Measurements from ENCODE around the gene TEX19.
"Not testable (repeated sequence)": the region's sequence is repeated elsewhere in the genome, so short reads cannot be mapped to it uniquely, and the experiment has no call there.

TEX19 gene

DNA sequence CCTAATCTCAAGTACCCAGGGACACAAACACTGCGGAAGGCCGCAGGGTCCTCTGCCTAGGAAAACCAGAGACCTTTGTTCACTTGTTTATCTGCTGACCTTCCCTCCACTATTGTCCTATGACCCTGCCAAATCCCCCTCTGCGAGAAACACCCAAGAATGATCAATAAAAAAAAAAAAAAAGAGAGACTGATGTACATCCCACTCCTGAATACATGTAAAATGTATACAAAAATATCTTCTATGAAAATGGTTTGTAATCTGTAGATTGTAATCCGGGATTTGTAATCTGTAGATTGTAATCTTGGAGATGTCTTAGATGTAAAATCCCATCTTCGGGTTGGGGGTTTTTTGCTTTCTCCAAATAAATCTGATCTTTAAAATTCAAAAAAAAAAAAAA, 18.2 kb downstream of the TEX19 start:
- DNase-seq (ENCODE audit: low read depth), result not testable (repeated sequence)

- no peak for DNase-seq (ENCODE audit: low read depth)
Observed at GRCh38 chr17:82377924-82378740, 19.1 kb downstream of the TEX19 start.

DNA sequence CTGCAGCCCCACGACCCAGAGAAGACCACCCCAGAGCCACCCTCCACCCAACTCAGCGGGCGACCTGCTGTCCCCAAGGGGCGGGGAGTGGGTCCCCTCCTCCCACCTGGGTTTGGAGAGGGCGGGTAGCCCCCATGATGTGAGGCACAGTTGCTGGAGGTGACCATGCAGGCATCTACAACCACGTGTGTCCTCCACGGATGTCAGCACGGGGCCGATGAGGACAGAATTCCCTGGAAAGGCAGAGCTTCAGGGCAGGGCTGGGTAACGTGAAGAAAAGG, 19.6 kb downstream of the TEX19 start:
- no peak for DNase-seq (ENCODE audit: low read depth)

- no peak for DNase-seq (ENCODE audit: low read depth)
Observed at GRCh38 chr17:82380860-82381702, 22.0 kb downstream of the TEX19 start.

DNA sequence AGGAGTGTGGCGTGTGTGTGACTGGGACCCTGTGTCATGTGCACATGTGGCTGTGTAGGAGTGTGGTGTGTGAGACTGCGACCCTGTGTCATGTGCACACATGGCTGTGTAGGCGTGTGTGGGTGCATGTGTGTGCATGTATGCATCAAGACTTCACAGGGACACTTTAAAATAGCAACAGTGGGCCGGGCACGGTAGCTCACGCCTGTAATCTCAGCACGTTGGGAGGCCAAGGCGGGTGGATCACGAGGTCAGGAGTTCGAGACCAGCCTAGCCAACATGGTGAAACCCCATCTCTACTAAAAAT, 22.6 kb downstream of the TEX19 start:
- DNase-seq (ENCODE audit: low read depth), result not testable (repeated sequence)

DNA sequence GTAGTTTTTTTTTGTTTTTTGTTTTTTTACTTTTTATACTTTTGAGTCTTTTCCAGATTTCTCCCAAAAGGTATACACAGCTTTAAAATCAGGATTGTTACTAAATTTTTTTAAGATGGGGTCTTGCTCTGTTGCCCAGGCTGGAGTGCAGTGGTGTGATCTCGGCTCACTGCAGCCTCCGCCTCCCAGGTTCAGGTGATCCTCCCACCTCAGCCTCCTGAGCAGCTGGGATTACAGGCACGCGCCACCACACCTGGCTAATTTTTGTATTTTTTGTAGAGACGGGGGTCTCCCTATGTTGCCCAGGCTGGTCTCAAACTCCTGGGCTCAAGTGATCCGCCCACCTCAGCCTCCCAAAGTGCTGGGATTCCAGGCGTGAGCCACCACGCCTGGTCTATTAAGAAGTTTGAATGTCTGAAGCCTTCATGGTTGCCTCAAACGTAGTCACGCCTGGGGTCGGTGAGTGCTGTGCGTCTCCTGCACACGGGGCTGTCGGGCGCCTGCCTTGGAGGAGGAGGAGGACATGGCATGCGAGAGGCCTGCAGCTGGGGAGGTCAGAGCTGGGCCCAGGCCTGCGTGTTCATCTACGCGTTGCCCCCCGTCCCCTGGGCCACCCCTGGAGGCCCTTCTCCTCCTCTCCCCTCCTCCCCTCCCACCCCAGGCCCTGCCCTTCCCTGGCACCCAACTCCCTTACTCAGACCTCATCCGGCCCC, 23.3 kb downstream of the TEX19 start:
- DNase-seq (ENCODE audit: low read depth), result not testable (repeated sequence)

DNA sequence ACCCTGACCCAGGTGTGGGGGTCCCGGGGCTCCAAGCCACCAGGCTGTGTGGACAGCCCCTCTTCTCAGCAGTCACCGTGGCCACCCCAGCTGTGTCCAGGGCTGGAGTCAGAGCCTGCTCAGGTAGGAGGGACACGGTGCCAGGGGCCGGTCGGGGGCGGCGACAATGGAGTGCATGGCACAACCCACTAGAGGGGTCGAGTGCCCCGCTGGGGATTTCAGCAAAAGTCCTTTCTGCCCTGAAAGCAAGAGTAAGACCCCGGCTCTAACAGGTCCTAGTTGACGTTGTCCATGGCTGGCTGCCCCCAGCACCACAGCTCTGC, 23.8 kb downstream of the TEX19 start:
- DNase-seq (ENCODE audit: low read depth), result no peak

DNA sequence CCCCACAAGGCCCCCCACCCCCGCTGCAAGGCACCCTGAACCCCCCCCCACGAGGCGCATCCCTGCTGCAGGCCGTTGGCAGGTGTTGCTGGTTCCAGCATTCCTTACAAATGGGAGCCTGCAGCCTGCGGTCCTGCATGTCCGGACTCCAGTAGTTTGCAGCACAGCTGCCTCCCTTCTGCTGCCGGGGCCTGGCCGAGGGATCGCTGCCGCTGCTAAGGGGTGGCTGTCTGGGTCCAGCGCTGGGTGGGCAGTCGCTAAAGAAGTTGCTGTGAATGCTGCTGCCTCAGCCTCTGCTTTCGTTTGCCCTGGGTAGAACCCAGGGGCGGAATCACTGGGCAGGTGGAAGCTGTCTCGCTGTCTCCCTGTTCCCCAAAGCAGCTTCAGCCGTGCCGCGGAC, 24.4 kb downstream of the TEX19 start:
- DNase-seq (ENCODE audit: low read depth), result no peak

GRCh38 chr17:82384051-82384729, 25.1 kb downstream of the TEX19 start:
- no peak for DNase-seq (ENCODE audit: low read depth)

- DNase-seq (ENCODE audit: low read depth), result no peak
Observed at GRCh38 chr17:82384730-82385481, 25.9 kb downstream of the TEX19 start.

GRCh38 chr17:82385559-82386254, 26.7 kb downstream of the TEX19 start:
- no peak for DNase-seq (ENCODE audit: low read depth)

DNA sequence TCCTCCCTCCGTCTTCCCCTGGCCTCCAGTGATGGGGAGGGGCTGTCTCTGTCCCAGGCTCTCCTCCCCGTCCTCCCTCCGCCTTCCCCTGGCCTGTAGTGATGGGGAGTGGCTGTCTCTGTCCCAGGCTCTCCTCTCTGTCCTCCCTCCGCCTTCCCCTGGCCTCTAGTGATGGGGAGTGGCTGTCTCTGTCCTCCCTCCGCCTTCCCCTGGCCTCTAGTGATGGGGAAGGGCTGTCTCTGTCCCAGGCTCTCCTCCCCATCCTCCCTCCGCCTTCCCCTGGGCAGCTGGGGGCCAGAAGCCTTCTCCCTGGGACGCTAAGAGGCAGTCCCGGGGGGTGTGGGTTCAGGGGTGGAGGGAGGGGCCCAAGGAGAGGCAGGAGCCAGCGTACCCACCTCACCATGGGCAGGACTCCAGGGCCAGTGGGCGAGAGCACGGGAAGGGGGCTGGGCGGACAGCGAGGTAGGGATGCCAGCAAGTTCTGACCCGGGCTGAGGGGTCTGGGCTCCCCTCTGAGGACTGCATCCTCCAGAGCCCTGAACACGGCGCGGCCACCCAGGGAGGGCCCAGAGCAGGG, 27.3 kb downstream of the TEX19 start:
- no peak for DNase-seq (ENCODE audit: low read depth)

DNA sequence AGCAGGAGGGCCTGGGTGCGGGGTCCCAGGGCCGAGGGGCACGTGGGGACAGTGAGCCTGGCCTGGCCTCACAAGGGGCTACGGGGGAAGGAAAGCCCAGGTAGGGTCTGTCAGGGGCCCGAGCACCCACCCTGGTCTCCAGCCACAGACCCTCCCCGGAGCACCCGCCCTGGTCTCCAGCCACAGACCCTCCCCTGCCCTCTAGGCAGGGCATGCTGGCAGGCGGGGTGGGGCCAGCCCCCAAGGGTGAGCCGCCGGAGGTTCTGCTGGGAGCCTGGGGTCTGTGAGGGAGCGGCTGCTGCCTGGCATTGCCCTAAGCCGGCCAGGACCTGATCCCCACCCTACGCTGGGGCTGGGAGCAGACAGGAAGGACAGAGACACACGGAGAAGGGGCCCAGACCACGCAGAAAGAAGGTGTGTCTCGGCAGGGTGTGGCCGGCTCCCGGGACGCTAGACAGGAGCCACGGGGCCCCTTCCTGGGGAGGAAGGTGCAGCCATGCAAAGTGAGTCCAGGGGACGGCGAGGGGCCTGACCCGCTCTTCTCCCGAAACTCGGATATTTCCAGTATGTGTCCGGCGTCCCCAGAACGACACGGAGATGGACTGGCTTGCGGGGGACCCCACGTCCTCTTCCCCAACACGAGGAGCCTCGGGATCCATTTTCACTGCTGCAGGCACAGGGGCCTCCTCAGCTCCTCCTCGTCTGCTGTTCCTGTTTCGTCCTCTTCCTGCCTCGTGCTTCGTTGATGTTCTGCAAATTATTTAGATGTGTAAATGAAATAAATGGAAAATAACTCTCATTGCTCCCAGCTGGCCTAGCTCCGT, 28.0 kb downstream of the TEX19 start:
- no peak for DNase-seq (ENCODE audit: low read depth)

- DNase-seq (ENCODE audit: low read depth), result no peak
Observed at GRCh38 chr17:82387705-82388106, 28.7 kb downstream of the TEX19 start.

- no peak for DNase-seq (ENCODE audit: low read depth)
Observed at GRCh38 chr17:82388223-82388921, 29.3 kb downstream of the TEX19 start.

- no peak for DNase-seq (ENCODE audit: low read depth)
Observed at GRCh38 chr17:82388922-82389283, 29.9 kb downstream of the TEX19 start.

- no peak for DNase-seq (ENCODE audit: low read depth)
Observed at GRCh38 chr17:82389379-82389778, 30.3 kb downstream of the TEX19 start.

- no peak for DNase-seq (ENCODE audit: low read depth)
Observed at GRCh38 chr17:82390015-82390859, 31.2 kb downstream of the TEX19 start.

All from activated gamma-delta T cell treated with anti-CD3 and anti-CD28 coated beads, Interleukin-2, amount 50 U/mL, for 16 hours (primary cell).